ENCODE results near the gene SART1. TPM values are rescaled to one million over a fixed set of nuclear protein-coding genes. Genes with fewer than 3 reads are reported as not detected.
"Not testable (repeated sequence)": the region's sequence is repeated elsewhere in the genome, so short reads cannot be mapped to it uniquely, and the experiment has no call there.

The SART1 gene
- polyA plus RNA-seq, 1 donor from 2014 or later = 34.9 TPM

DNA sequence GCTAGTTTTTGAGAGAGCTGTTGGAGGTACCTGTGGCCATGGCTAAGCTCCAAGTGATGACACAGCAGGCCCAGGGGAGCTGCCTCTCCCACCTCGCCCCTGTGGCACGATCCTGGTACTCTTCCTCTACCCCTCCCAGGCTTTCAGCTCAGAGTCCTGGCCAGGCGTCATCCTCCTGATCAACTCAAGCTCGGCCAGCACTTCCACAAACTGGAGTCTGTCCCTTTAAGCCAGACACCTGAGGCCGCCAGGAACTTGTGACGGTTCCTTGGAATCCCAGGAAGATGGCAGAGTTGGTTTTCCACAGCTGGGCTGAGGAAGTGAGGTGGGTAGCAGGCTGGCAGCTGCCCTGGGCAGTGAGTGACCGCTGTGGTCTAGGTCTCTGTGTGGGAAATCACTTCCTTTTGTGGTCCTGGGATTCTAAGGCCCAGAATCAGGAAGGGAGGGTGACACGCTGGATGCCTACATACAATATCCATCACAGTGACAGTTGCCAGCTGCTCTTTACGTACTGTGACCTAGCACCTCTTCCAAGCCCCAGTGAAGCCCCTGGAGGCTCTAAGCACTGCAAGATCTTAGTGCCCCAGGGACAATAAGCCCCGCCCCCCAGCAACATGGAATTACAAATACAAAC is 47.1 kb downstream of the SART1 start:
- Histone ChIP-seq H3K4me2 (ENCODE audit: low read length) (no peak overlapping the region), H4K20me1 (ENCODE audit: insufficient read depth) (no peaks in the 10 kb centered on the region), H3F3A (ENCODE audit: insufficient read depth, low read length, poor library complexity, severe bottlenecking) (no peaks in the 10 kb centered on the region), H3K27ac (ENCODE audit: low read length) (no peak overlapping the region), H3K9ac (ENCODE audit: low read length) (no peak overlapping the region), H3K9me3 (ENCODE audit: low read length) (no peaks in the 10 kb centered on the region), H3K9me2 (ENCODE audit: insufficient read depth, low read length) (no peaks in the 10 kb centered on the region), H3K27me3 (ENCODE audit: insufficient read depth, low read depth, low read length) (peaks cover 15% of the 10 kb centered on the region), H2AFZ (ENCODE audit: low read depth, low read length) (no peak overlapping the region), H3K4me3 (ENCODE audit: low read length) (no peak overlapping the region), H3K79me2 (replicated peaks; ENCODE audit: insufficient read depth, low read length) (peaks cover under 1% of the 10 kb centered on the region), H3K36me3 (ENCODE audit: insufficient read depth, low read length) (no peaks in the 10 kb centered on the region)
- TF ChIP-seq EZH2 (IDR thresholded peaks at IDR 0.05; ENCODE audit: borderline replicate concordance, insufficient read depth, low read length, poor library complexity, severe bottlenecking) (no peak), POLR2AphosphoS5 (IDR thresholded peaks at IDR 0.05) (no peak), MXI1 (conservative IDR thresholded peaks at IDR 0.05; ENCODE audit: poor library complexity, severe bottlenecking) (no peak), SMC3 (conservative IDR thresholded peaks at IDR 0.05; ENCODE audit: poor library complexity) (no peak), REST (IDR thresholded peaks at IDR 0.05; ENCODE audit: borderline replicate concordance) (no peak), TAF1 (IDR thresholded peaks at IDR 0.05; ENCODE audit: low read depth) (no peak), RAD21 (conservative IDR thresholded peaks at IDR 0.05) (no peak), EP300 (conservative IDR thresholded peaks at IDR 0.05; ENCODE audit: poor library complexity, severe bottlenecking) (no peak)
- TF ChIP-seq, protein P1, sequence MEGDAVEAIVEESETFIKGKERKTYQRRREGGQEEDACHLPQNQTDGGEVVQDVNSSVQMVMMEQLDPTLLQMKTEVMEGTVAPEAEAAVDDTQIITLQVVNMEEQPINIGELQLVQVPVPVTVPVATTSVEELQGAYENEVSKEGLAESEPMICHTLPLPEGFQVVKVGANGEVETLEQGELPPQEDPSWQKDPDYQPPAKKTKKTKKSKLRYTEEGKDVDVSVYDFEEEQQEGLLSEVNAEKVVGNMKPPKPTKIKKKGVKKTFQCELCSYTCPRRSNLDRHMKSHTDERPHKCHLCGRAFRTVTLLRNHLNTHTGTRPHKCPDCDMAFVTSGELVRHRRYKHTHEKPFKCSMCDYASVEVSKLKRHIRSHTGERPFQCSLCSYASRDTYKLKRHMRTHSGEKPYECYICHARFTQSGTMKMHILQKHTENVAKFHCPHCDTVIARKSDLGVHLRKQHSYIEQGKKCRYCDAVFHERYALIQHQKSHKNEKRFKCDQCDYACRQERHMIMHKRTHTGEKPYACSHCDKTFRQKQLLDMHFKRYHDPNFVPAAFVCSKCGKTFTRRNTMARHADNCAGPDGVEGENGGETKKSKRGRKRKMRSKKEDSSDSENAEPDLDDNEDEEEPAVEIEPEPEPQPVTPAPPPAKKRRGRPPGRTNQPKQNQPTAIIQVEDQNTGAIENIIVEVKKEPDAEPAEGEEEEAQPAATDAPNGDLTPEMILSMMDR (IDR thresholded peaks at IDR 0.05; ENCODE audit: poor library complexity, severe bottlenecking) = no peak

DNA sequence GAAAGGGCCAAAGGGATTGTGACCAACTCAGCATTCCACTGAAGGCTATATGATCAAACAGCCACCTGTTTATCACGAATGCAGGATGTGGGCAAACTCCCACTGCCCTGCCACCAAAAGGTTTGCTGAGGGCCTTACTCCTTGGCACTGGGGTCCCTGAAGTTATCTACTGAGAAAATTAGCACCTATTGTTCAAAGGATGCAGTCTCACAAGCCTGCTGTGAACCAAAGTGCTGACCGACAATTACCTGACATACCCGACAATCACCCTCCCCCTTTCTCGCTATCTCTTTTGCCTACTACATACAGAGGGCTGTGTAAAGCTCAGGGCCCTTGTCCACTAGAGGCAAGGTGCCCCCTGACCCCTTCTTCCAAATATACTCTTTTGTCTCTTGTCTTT is 48.5 kb downstream of the SART1 start:
- H3K36me3 ChIP-seq (ENCODE audit: insufficient read depth, low read length); H2AFZ ChIP-seq (ENCODE audit: low read depth, low read length): not testable (repeated sequence)

More for the DNA sequence above, 48.5 kb downstream of the SART1 start:
- not testable (repeated sequence) for H3K4me3 ChIP-seq (ENCODE audit: low read length); H3K27ac ChIP-seq (ENCODE audit: low read length); H3K79me2 ChIP-seq (replicated peaks; ENCODE audit: insufficient read depth, low read length); H3K9ac ChIP-seq (ENCODE audit: low read length); H4K20me1 ChIP-seq (ENCODE audit: insufficient read depth); H3K9me3 ChIP-seq (ENCODE audit: low read length); H3F3A ChIP-seq (ENCODE audit: insufficient read depth, low read length, poor library complexity, severe bottlenecking); H3K9me2 ChIP-seq (ENCODE audit: insufficient read depth, low read length); H3K4me2 ChIP-seq (ENCODE audit: low read length)
- peaks cover 15% of the 10 kb centered on the region for H3K27me3 ChIP-seq (ENCODE audit: insufficient read depth, low read depth, low read length)
